Putamen (tissue), 1 donor: ENCODE measurements around the gene WNT10A.
"Not testable (repeated sequence)": the region's sequence is repeated elsewhere in the genome, so short reads cannot be mapped to it uniquely, and the experiment has no call there.

Source experiments
- DNase-seq: peaks from one replicate; pipeline ENCODE4 v3.0.0-alpha.2; 2016; ENCODE audit warnings: low spot score

The WNT10A gene

DNA sequence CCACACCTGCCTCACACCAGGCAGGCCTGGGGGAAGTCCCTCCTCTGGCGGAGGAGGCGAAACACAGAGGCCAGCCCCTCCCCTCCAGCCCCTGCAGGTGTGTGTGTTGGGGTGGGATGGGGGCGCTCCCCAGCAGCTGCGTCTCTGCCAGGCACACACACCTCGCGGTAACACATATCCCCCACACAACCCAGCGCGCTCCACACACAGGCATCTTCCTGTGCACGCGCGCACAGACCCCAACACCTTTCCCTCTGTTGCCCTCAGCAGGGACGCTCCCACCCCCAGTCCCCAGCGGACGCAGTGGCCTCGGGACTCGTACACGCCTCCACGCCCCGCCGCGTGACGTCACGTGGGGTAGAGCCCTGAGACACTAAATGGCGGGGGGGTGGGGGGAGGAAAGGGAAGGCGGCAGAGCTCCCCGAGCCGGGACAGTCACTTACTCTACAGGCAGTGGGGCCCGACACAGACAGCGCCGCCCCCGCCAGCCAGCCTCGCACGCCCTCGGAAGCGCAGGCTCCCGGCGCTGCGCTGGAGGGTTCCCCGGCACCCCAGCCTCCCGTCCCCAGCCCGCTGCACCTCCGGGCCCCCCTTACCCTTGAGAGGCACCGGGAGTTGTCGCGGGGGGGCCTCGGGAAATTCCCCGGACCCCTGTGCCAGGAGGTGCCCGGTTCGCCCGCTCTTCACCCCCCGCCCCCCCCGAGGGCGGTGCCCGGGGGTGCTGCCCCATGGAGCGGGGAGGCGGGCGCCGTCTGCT lies at the start of gene WNT10A:
Gene WNT10A (plus strand): TSS at position 751 of the 757 bp plus-strand sequence. CDS start 144 bp downstream, outside the sequence.
- no peak for DNase-seq

DNA sequence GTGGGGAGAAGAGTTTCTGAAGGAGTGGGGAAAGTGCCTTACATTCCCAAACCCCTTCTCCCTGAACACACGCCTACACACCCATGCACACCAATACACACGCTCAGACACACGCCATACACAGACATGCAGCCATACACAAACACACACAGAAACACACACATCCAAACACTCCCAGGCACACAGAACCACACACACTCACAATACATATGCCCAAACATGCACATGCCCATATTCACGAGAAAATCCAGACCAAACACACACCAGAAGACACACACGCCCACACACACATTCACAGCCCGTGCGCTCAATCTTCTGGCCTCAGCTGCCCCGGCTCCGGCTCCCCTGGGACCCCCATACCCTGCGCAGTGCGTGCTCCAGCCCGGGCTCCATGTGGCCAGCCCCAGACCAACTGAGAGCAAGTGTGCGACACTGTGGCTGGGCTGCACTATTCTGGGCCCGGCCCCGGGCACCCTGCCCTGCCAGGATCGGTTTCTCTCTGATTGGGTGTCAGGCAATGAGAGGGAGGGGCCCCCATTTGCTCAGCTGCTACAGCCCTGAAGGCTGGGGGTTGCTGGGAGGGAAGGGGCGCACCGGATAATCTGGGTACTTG lies 49.2 kb upstream of the WNT10A start, which contains the start of gene PRKAG3:
Gene PRKAG3 (minus strand): TSS at position 426 of the 613 bp plus-strand sequence.
- DNase-seq: no peak

DNA sequence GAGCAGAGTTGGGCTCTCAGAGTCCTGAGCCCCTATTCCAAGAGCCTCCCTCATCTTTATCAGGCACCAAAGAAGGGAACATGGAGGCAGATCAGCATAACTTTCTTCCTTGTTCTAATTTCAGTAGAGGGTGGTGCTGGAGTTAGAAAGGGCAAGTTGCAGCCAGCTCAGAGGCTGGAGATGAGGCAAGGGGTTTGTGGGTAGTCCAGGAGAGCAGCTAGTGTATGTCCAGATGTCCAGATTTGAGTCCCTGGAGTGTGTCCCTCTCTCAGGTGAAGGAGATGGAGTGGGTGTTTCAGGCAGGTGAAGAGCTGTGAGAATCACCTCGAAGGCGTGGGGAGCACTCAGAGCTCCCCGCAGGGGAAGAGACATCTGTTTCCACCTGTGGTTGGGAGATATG lies 48.6 kb upstream of the WNT10A start:
- DNase-seq: no peak

DNA sequence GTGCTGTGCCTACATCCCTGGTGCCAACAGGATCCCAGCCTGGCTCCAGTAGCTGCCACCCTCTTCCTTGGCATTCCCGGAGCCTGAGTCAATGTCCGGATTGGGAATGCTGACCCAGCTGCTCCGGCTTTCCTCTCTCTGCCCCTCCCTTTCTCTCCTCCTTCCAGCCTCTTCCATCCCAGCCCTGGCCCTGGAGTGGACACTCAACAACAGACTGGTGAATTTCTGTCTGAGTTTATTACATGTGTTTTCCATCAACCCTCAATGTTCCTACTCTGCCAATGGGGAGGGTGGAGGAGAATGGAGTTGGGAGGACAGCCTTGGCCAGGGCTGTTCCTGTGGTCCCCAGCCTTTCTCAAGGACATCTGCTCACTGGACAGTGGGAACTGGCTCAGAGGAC lies 48.1 kb upstream of the WNT10A start:
- no peak for DNase-seq

DNA sequence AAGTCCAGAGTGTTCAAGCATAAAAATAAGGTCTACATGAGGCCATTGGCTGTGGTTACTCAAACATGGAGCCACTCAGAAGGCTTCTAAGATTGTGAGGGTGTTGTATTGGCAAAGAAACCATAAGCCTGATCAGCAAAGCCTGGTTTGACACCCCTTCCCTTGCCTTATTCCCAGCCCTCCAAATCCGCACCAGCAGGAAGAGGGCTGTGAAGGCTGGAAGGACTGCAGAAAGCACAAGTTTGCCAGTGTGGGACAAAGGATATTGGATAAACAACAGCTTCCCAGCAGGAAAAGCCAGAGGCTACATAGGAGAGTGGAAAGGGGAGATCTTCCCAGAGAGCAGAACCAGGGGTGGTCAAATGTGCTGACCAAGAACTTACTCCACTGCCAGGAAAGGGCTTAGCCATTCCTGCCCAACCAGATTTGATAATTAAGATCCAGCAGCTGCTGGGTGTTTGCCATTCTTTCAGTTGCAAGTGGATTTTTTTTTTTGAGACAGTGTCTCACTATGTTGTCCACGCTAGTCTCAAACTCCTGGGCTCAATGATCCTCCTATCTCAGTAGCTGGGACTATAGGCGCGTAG lies 47.5 kb upstream of the WNT10A start:
- DNase-seq: no peak

DNA sequence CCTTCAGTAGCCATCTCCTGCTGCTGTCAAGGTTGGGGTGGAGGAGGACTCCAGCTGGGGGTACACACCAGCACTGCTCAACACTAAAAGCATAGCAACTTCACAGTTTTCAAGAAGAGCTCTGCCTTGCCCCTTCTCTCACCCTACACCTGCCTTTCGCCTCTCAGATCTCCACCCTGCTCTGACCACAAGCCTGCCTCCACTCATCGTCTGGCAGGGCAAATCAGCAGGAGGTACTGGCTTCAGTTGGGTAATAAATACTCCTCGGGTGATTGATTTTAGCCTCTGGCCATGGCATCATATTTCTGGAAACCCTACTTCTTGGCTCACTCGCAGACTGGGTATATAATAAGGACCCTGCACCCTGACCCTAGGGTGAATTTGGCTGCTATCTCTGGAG lies 46.0 kb upstream of the WNT10A start:
- DNase-seq: no peak

DNA sequence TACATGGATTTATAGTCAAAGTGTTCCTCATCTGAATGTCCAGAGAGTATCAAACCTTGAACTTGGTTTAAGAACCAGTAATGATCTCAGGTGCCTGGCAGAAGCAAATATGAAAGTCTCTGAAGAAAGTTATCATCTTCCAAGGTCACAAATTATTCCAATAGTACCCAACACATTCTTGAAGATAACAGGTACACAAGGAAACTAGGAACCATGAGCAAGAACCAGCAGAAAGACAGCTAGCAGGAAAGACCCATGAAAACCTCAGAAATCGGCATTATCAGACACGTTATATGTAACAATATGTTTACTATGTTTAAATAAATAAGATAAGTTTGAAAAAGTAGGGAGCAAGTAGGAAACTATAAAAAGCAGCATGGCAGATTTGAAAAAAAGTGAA lies 43.2 kb upstream of the WNT10A start:
- no peak for DNase-seq

DNA sequence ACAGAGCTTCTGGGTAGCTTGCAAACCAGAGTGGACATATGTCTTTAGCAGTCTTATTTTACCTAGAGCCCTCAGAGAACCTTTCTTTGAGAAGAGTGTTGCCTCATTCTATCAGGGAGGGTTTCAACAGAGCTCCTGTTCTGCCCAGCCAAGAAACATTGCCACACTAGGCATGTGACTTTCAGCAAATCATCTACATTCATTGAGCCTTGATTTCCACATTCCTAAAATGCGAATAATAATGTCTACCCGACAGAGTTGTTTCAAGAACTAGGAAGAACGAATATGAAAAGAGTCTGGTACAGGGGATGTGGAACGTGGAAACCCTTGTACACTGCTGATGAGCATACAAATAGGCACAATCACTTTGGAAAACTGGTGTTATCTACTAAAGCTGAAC lies 41.2 kb upstream of the WNT10A start:
- no peak for DNase-seq

DNA sequence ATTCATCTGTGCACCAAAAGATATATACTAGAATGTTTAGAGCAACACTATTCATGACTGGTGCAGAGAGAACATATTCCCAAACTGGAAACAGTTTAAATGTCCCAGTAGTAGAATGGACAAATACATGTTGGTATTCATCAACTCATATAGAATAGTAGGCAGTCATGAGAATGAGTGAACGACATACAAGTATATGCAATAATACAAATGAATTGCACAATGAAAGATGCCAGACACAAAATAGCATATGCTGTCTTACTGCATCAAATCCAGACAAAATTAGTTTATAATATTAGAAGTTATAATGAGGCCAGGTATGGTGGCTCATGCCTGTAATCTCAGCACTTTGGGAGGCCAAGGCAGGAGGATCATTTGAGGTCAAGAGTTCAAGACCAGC lies 40.8 kb upstream of the WNT10A start:
- no peak for DNase-seq

DNA sequence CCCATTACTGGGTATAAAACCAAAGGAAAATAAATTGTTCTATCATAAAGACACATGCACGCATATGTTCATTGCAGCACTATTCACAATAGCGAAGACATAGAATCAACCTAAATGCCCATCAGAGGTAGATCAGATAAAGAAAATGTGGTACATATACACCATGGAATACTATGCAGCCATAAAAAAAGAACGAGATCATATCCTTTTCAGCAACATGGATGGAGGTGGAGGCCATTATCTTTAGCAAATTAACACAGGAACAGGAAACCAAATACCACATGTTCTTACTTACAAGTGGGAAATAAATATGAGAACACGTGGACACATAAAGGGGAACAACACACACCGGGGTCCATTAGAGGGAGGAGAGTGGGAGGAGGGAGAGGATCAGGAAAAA lies 36.3 kb upstream of the WNT10A start:
- not testable (repeated sequence) for DNase-seq

DNA sequence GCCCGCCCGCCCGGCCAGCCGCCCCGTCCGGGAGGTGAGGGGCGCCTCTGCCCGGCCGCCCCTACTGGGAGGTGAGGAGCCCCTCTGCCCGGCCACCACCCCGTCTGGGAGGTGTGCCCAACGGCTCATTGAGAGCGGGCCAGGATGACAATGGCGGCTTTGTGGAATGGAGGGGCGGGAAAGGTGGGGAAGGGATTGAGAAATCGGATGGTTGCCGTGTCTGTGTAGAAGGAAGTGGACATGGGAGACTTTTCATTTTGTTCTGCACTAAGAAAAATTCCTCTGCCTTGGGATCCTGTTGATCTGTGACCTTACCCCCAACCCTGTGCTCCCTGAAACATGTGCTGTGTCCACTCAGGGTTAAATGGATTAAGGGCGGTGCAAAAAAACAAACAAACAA lies 33.7 kb upstream of the WNT10A start:
- DNase-seq: not testable (repeated sequence)

DNA sequence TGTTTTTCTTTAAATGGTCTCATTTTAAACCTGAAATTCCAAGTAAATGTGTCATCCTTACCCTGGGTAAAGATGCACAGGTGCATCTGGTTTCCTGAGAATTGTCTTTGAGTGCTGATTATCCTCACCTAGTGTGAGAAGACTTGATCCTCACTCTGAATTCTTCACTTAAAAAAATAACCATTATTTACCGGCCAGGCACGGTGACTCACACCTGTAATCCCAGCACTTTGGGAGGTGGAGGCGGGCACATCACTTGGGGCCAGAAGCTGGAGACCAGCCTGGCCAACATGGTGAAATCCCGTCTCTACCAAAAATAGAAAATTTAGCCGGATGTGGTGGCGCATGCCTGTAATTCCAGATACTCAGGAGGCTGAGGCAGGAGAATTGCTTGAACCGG lies 30.9 kb upstream of the WNT10A start:
- DNase-seq: no peak

DNA sequence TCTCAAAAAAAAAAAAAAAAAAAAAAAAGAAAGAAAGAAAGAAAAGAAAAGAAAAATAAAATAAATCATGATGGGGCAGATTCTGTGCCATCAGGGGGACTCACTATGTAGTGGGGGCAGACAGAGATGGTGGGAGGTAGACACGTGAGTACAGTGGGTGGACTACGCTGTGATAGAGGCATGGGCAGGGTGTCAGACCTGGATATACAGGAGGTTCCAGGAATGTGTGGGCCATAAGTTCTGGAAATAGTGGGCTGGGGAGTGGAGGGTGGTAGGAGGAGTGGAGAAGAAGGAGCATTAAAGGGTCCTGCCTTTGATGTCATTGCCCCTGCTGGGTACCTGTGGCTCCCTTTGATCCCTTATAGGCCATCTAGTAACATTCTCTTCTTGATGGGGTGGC lies 29.9 kb upstream of the WNT10A start:
- DNase-seq: no peak

DNA sequence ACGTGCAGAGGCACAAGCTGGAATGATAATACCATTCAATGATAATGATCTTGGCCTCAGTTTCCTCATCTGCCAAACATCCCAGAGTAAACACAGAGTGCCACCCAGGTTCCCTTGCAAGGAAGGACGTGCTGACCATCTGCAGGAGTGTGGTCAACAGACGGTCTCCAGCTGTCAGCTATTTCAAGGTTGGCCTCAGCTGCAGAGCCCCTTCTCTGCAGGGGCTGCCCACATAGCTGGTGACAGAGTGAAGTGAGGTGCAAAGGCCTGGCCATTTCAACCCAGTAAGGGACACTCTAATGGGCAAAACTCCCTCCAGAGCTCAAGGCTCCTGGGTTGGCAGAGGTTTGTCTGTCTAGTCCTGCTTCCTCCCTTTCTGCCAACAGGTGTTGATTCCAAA lies 29.4 kb upstream of the WNT10A start:
- DNase-seq: no peak

DNA sequence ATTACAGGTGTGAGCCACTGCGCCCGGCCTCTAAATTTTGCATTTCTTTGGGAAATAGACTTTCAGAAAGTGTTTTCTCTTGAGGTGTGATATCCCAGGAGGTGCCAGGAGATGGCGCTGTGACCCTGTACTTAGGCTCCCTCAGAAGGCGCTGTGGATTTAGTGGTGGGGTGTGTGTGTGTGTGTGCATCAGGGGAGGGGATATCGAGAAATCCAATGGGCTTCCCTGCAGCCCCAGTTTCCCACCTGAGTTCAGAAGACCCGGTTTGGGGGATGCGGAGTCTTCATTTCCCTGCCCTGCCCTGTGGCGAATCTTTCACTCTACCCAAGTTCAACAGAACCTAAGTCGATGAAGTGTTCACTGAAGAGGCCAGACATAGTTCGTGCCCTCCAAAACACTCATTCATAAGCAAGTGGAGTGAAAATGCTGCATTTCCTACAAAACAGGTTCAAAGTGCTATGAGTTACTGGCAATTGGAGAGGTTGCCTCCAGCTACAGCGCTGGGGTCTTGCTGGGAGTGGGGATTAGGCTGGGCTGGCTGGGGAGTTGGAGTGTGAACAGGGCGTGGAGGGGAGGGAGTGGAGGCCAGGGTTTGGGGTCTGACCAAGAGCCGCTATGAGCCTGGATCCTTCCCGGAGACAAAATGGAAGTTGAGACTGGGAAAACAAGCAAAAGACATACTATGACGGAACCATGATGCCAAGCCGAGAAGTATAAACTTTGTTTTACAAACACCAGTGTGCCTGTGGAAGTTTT lies 27.6 kb upstream of the WNT10A start:
- DNase-seq: peak; percentile 49

DNA sequence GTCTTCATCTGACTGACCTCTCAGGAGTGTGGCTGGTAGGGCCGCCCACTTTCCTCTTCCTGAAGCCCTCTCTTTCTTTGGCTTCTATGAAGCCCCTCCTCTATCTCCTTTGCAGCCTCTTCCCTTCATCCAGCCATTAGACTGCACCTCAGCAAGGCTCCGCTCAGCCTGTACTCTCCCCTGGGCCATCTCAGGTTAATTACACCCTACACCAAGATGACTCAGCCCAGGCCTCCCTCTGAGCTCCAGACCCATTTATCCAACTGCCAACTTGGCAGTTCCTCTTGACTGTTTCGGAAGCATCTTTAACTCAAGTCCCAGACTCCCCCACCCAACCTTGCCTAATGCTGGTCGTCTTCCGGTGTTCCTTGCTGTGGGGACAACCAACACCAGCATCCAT lies 26.9 kb upstream of the WNT10A start:
- no peak for DNase-seq

DNA sequence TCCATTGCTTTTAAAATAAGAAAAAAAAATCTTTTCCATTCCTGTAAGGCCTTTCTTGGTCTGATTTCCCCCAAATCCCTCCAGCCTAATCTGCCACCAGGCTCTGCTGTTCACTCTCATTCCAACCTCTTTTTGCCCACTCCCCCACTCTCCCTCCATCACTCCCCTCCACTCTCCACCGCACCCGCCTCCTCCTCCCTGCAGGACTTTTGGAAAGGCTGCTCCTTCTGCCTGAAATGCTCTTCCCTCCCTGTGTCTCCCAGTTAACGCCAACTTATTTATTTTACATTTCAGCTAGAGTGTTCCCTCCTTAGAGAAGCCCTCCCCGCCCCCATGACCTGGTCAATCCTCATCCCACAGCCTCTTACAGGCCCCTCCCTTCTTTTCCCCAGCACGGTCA lies 25.8 kb upstream of the WNT10A start:
- no peak for DNase-seq

DNA sequence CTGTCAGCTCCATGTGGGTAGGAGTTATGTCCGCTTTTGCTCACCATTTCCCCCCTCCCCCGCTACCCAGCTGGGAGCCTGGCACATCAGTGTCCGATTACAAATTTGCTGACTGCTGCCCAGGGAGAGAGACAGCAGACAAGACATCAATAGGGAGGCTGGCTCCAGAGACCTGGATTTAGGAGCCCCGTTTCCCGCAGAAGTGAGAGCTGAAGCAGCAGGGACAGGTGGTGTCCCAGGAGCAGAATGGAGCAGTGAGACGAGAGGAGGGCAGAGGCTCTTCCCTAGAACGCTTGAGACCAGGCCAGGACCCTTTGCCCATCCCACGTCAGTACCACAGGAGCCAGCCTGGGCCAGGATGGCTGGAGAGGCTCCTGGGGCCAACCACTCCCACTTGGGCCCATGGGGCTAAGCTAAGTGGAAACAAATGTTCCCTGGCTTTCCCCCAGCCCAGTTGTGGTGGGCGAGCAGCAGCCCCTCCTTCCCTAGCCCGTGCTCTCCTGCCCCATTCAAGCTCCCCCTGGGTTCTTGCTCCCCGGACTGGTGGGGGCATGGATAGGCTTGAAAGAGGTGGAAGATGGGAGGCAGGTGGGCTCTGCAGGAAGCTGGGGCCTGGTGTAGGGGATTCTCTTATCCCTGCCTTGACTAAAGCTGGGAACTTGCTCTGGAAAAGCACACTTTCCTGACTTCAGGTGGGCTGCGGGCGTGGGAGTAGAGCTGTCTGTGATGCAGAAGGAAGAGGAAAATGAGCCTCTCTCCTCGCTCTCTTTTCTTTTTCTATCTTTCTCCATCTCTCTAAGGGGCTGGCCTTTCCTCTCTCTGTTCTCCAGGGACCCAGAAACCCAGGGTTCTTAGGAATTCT lies 25.1 kb upstream of the WNT10A start:
- no peak for DNase-seq

DNA sequence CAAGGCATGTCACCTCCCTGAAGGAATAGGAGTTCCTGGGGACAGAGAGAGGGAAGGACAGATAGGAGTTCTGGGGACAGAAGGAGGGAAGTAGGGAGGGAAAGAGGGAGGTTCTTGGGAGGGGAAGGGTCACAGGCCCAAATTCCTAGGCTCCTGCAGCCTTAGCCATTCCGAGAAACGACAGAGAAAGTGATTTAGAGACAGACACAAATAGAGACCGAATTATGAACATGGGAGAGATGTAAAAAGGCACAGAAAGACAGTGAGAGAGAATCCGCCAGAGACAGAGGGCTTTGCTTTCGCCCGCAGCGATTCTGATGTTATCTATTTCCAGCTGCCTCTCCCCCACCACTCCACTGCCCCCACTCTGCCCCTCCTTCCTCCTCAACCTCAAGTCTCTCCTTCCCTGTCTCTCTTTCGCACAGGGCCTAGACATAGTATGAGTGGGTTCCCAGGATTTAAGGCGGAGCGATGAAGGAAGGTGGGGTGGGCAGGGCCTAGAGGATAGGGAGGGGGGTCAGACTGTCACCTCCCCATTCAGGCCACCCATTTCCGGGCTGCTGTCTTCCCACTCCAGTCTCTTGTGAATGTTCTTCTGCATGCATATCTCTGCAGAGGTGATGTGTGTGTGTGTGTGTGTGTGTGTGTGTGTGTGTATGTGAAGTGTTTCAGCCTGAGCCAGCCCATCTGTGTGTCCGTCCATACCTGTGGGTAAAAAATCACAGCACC lies 24.3 kb upstream of the WNT10A start:
- no peak for DNase-seq

DNA sequence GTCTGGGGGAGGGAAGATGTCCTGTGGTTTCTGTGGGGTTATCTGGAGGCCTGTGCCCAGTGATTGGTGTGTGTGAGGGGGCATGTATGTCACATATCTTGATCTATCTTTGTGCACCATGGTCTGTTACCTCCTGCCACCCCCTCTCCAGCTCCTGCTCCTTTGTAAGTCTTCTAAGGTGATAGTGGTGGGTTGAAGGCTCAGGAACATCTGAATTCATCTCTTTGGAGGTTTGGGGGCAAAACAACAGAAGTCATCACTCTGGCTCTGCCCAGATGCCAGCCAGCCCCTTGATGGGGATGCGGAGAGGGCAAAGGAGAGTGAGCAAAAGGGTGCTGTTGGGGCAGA lies 23.8 kb upstream of the WNT10A start:
- no peak for DNase-seq
